WTC11 (cell line): ENCODE measurements around the gene SCG5.

Experiments
- ESRRA ChIP-seq: sonication (generic); formaldehyde crosslinking; IDR thresholded peaks from 2 replicates; pipeline ENCODE4 v1.8.1; 2022; ENCODE audit warnings: mild to moderate bottlenecking, missing genetic modification reagents, borderline replicate concordance
- NR1H2 ChIP-seq: sonication (generic); formaldehyde crosslinking; IDR thresholded peaks from 2 replicates; pipeline ENCODE4 v1.9.0; 2021; ENCODE audit warnings: mild to moderate bottlenecking, moderate library complexity, missing genetic modification reagents
- SP1 ChIP-seq: sonication (generic); formaldehyde crosslinking; conservative IDR thresholded peaks from 2 replicates; pipeline ENCODE4 v1.8.1; 2022; ENCODE audit warnings: missing genetic modification reagents
- TF ChIP-seq, protein P1 (sequence below): fragments of 200-600 bp; IDR thresholded peaks from 2 replicates; pipeline ENCODE4 v1.8.0; 2022; ENCODE audit warnings: antibody characterized with exemption
- TF ChIP-seq, protein P2 (sequence below): fragments of 250-450 bp; sonication (Bioruptor Pico); IDR thresholded peaks from 2 replicates; pipeline ENCODE4 v1.9.0; 2021; ENCODE audit warnings: mild to moderate bottlenecking, borderline replicate concordance
- TF ChIP-seq, protein P3 (sequence below): sonication (generic); formaldehyde crosslinking; IDR thresholded peaks from 2 replicates; pipeline ENCODE4 v1.8.0; 2022; ENCODE audit warnings: mild to moderate bottlenecking, missing genetic modification reagents

DNA sequence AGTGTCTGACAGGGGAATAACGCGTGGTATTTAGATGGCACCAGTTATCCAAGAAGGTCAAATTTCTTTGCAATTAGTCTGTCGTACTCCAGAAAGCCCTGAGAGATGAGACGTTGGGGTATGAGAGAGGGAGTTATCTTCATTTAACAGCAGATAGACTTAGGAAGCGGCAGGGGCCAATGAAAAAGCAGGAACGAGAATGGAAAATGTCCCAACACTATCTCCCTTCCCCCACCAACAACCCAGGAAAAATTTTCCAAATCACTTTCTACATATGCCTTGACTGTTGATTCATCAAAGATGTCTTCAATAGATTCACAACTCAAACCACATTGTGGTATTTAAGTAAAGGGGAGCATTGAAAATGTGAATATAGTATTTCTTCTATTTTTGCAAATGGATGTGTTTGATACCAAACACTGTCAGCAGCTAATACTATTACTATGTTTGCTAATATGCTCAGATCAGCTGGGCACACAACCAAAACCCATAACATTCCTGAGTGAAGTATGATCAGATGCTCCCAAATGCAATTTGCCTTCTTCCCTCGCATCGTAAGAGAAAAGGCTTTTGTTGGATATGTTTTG is 63.0 kb downstream of the SCG5 start:
- TF ChIP-seq, protein P1, sequence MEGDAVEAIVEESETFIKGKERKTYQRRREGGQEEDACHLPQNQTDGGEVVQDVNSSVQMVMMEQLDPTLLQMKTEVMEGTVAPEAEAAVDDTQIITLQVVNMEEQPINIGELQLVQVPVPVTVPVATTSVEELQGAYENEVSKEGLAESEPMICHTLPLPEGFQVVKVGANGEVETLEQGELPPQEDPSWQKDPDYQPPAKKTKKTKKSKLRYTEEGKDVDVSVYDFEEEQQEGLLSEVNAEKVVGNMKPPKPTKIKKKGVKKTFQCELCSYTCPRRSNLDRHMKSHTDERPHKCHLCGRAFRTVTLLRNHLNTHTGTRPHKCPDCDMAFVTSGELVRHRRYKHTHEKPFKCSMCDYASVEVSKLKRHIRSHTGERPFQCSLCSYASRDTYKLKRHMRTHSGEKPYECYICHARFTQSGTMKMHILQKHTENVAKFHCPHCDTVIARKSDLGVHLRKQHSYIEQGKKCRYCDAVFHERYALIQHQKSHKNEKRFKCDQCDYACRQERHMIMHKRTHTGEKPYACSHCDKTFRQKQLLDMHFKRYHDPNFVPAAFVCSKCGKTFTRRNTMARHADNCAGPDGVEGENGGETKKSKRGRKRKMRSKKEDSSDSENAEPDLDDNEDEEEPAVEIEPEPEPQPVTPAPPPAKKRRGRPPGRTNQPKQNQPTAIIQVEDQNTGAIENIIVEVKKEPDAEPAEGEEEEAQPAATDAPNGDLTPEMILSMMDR = no peak
- no peak for TF ChIP-seq SP1 (CRISPR knock-in tag)
- no peak for TF ChIP-seq NR1H2 (CRISPR knock-in tag)
- TF ChIP-seq, protein P2, sequence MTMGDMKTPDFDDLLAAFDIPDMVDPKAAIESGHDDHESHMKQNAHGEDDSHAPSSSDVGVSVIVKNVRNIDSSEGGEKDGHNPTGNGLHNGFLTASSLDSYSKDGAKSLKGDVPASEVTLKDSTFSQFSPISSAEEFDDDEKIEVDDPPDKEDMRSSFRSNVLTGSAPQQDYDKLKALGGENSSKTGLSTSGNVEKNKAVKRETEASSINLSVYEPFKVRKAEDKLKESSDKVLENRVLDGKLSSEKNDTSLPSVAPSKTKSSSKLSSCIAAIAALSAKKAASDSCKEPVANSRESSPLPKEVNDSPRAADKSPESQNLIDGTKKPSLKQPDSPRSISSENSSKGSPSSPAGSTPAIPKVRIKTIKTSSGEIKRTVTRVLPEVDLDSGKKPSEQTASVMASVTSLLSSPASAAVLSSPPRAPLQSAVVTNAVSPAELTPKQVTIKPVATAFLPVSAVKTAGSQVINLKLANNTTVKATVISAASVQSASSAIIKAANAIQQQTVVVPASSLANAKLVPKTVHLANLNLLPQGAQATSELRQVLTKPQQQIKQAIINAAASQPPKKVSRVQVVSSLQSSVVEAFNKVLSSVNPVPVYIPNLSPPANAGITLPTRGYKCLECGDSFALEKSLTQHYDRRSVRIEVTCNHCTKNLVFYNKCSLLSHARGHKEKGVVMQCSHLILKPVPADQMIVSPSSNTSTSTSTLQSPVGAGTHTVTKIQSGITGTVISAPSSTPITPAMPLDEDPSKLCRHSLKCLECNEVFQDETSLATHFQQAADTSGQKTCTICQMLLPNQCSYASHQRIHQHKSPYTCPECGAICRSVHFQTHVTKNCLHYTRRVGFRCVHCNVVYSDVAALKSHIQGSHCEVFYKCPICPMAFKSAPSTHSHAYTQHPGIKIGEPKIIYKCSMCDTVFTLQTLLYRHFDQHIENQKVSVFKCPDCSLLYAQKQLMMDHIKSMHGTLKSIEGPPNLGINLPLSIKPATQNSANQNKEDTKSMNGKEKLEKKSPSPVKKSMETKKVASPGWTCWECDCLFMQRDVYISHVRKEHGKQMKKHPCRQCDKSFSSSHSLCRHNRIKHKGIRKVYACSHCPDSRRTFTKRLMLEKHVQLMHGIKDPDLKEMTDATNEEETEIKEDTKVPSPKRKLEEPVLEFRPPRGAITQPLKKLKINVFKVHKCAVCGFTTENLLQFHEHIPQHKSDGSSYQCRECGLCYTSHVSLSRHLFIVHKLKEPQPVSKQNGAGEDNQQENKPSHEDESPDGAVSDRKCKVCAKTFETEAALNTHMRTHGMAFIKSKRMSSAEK (CRISPR knock-in tag) = no peak
- TF ChIP-seq, protein P3, sequence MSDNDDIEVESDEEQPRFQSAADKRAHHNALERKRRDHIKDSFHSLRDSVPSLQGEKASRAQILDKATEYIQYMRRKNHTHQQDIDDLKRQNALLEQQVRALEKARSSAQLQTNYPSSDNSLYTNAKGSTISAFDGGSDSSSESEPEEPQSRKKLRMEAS (CRISPR knock-in tag) = no peak
- TF ChIP-seq ESRRA (CRISPR knock-in tag) = no peak
